B cell (primary cell): ENCODE measurements around the gene PLCG2. TPM values are rescaled to one million over a fixed set of nuclear protein-coding genes. Genes with fewer than 3 reads are reported as not detected.

Experiments
- ATAC-seq: fragments of 200-7000 bp; cut with Tn5 transposase; one replicate; pipeline ENCODE4 v1.10.0; 2021; ENCODE audit warnings: low read depth, mild to moderate bottlenecking, moderate number of reproducible peaks, moderate library complexity
- CTCF ChIA-PET: fragments of 350-600 bp; sonication (Branson Sonifier 250); formaldehyde crosslinking; loops from one replicate; lab custom pipeline; 2021; ENCODE audit warnings: antibody characterized with exemption, inconsistent platforms; lab: Charles Lee
- POLR2A ChIA-PET: fragments of 350-600 bp; sonication (Branson Sonifier 250); formaldehyde crosslinking; loops from one replicate; lab custom pipeline; 2021; ENCODE audit warnings: antibody characterized with exemption; lab: Charles Lee
- DNase-seq: peaks from one replicate; pipeline ENCODE4 v3.0.0; 2013
- H2AFZ ChIP-seq: 2 replicates; pipeline ENCODE4 v1.6.1; 2012; ENCODE audit warnings: mild to moderate bottlenecking, low read depth, low read length; ENCODE audit not compliant: insufficient read depth, poor library complexity, severe bottlenecking
- H3K27ac ChIP-seq, 2 donors: 1 replicate in 1 of 2; 2 replicates in 1 of 2; pipeline ENCODE4 v1.5.1; 2012 to 2013; ENCODE audit warnings: low read length in 2 of 2, mild to moderate bottlenecking in 2 of 2, moderate library complexity in 1 of 2
- H3K27me3 ChIP-seq, 4 experiments: fragments of 200-600 bp in 1 of 4; sonication (generic) in 1 of 4; replicated peaks in 1 of 4; 1 replicate in 2 of 4; 2 replicates in 2 of 4; pipeline versions ENCODE4 v1.6.1 to v1.7.0; 2013 to 2016; ENCODE audit warnings: low read length in 3 of 4, mild to moderate bottlenecking in 2 of 4, mixed read lengths in 1 of 4, moderate library complexity in 1 of 4; ENCODE audit not compliant: insufficient read depth in 4 of 4, control insufficient read depth in 3 of 4; ENCODE audit errors: control extremely low read depth in 1 of 4
- H3K36me3 ChIP-seq, 2 experiments: replicated peaks in 1 of 2; 1 replicate in 1 of 2; 2 replicates in 1 of 2; pipeline versions ENCODE4 v1.6.1 to v1.7.1; 2013; ENCODE audit warnings: low read length in 1 of 2; ENCODE audit not compliant: insufficient read depth in 2 of 2, control insufficient read depth in 1 of 2; ENCODE audit errors: control extremely low read depth in 1 of 2, extremely low read depth in 1 of 2
- H3K4me1 ChIP-seq, 2 donors: fragments of 200-600 bp in 1 of 2; sonication (generic) in 1 of 2; 1 replicate in 1 of 2; 2 replicates in 1 of 2; pipeline versions ENCODE4 v1.5.1 to v1.6.1; 2013 to 2017; ENCODE audit warnings: low read length in 2 of 2; ENCODE audit not compliant: control insufficient read depth in 2 of 2, insufficient read depth in 2 of 2
- H3K4me2 ChIP-seq: replicated peaks from 2 replicates; pipeline ENCODE3; 2012; ENCODE audit warnings: mild to moderate bottlenecking, low read depth, low read length; ENCODE audit not compliant: poor library complexity, severe bottlenecking
- H3K4me3 ChIP-seq, 5 experiments: fragments of 200-600 bp in 1 of 5; sonication (generic) in 1 of 5; 1 replicate in 3 of 5; 2 replicates in 2 of 5; pipeline versions ENCODE4 v1.5.1 to v1.7.0; 2011 to 2016; ENCODE audit warnings: low read length in 4 of 5, mild to moderate bottlenecking in 4 of 5, low read depth in 2 of 5, control low read depth in 1 of 5, moderate library complexity in 1 of 5; ENCODE audit not compliant: insufficient read depth in 1 of 5; ENCODE audit errors: control extremely low read depth in 1 of 5, extremely low read depth in 1 of 5
- H3K79me2 ChIP-seq: fragments of 200-600 bp; sonication (generic); one replicate; pipeline ENCODE4 v1.6.0; 2016; ENCODE audit warnings: low read length; ENCODE audit not compliant: control insufficient read depth, insufficient read depth
- H3K9ac ChIP-seq: fragments of 200-600 bp; sonication (generic); 2 replicates; pipeline ENCODE4 v1.6.1; 2017; ENCODE audit warnings: mild to moderate bottlenecking, low read length, moderate library complexity
- H3K9me3 ChIP-seq, 3 donors: one replicate each; pipeline versions ENCODE4 v1.6.1 to v1.7.1; 2013; ENCODE audit warnings: low read length in 2 of 3; ENCODE audit not compliant: control insufficient read depth in 2 of 3, insufficient read depth in 1 of 3; ENCODE audit errors: control extremely low read depth in 1 of 3
- H4K20me1 ChIP-seq: 2 replicates; pipeline ENCODE4 v1.6.0; 2012; ENCODE audit warnings: mild to moderate bottlenecking, low read length; ENCODE audit not compliant: insufficient read depth, control insufficient read depth, poor library complexity, severe bottlenecking
- H3K27ac Mint-ChIP-seq: one replicate; pipeline ENCODE4 v1.8.0; 2021; ENCODE audit warnings: mixed read lengths
- H3K27me3 Mint-ChIP-seq: one replicate; pipeline ENCODE4 v1.8.0; 2021; ENCODE audit warnings: mixed read lengths
- H3K4me1 Mint-ChIP-seq: one replicate; pipeline ENCODE4 v1.8.0; 2021; ENCODE audit warnings: mixed read lengths
- H3K4me3 Mint-ChIP-seq: one replicate; pipeline ENCODE4 v1.8.0; 2021; ENCODE audit warnings: mixed read lengths
- H3K9me3 Mint-ChIP-seq: one replicate; pipeline ENCODE4 v1.8.0; 2022; ENCODE audit warnings: mixed read lengths; ENCODE audit not compliant: insufficient read depth
- CTCF ChIP-seq: fragments of 200-600 bp; IDR thresholded peaks from one replicate; pipeline ENCODE4 v1.8.0; 2022; ENCODE audit warnings: antibody characterized with exemption, mild to moderate bottlenecking
- EZH2 ChIP-seq: IDR thresholded peaks from 2 replicates; pipeline ENCODE4 v1.6.1; 2012; ENCODE audit warnings: borderline replicate concordance, low read depth, mild to moderate bottlenecking, moderate library complexity, low read length; ENCODE audit not compliant: insufficient read depth, poor library complexity, severe bottlenecking
- WGBS: methylation state at CpG from one replicate; pipeline ENCODE4 v1.1.5; 2013; ENCODE audit warnings: missing lambda C conversion rate; ENCODE audit not compliant: insufficient coverage; 5-methylcytosine and 5-hydroxymethylcytosine counted together
- intact Hi-C: fragments of 100-400 bp; cut with micrococcal nuclease; formaldehyde crosslinking; loops from one replicate; pipeline ENCODE4 v1.10.0; 2022
- polyA plus RNA-seq: library from polyadenylated mRNA; depleted of rRNA; stranded (reverse); fragments of >200 nt; gene quantifications from 2 replicates; pipeline ENCODE4 v1.2.3, GENCODE V29; 2012
- total RNA-seq, 2 donors: library from RNA; stranded (reverse); fragments of 120-200 nt in 1 of 2; gene quantifications; 1 replicate in 1 of 2; 2 replicates in 1 of 2; pipeline versions ENCODE4 v1.2.3 to v1.2.4, GENCODE V29; 2013 to 2022

The PLCG2 gene
- total and polyA plus RNA-seq, 2 donors (not counting 1 experiment from before 2014, with no cell fraction given): 194 to 812 TPM

GRCh38 chr16:81826523-81826922 is 47.4 kb downstream of the PLCG2 start:
- peaks cover 94 to 100% of the 10 kb centered on the region in 2 donors for H3K4me1 ChIP-seq
- CTCF ChIA-PET: interaction anchor here (0.6 to 2.4 kb wide), 10 partner anchors 8 to 74 kb away, joined by 3 to 7 read pairs (median 4); no protein-coding TSS in a partner anchor
- peaks cover 0 to 47% of the 10 kb centered on the region in 2 experiments for H3K36me3 ChIP-seq
- H3K4me2 ChIP-seq: peak overlapping the region; percentile 41
- no peak overlapping the region for H2AFZ ChIP-seq
- intact Hi-C loops: no loop called here
- H3K9me3 ChIP-seq: peaks cover 0 to 8% (median 3%) of the 10 kb centered on the region in 3 donors
- DNase-seq (no peak), ATAC-seq (no peak)
- H3K27me3 Mint-ChIP-seq: no peaks in the 10 kb centered on the region
- H3K79me2 ChIP-seq: peaks cover 96% of the 10 kb centered on the region
- H3K9ac ChIP-seq: no peak overlapping the region
- TF ChIP-seq CTCF (no peak), EZH2 (no peak)
- no peak overlapping the region for H3K4me3 ChIP-seq
- 60% methylated on average over 1 of the region's 5 CpGs for WGBS
- H3K27ac Mint-ChIP-seq: peak overlapping the region; percentile 94
- peak overlapping the region; percentile 43 to 98 for H3K27ac ChIP-seq
- POLR2A ChIA-PET: interaction anchor here (0.7 to 2.1 kb wide), 3 partner anchors 9 to 76 kb away, joined by 3 to 11 read pairs (median 4); no protein-coding TSS in a partner anchor
- H3K4me1 Mint-ChIP-seq: peaks cover 94% of the 10 kb centered on the region
- H3K4me3 Mint-ChIP-seq: peak overlapping the region; percentile 42
- H3K9me3 Mint-ChIP-seq: no peaks in the 10 kb centered on the region
- no peaks in the 10 kb centered on the region for H3K27me3 ChIP-seq
- H4K20me1 ChIP-seq: no peaks in the 10 kb centered on the region

- peak overlapping the region; percentile 80 for H3K4me2 ChIP-seq
- no peaks in the 10 kb centered on the region for H3K9me3 Mint-ChIP-seq
- peaks cover 100% of the 10 kb centered on the region for H3K79me2 ChIP-seq
- H3K4me1 Mint-ChIP-seq: peaks cover 92% of the 10 kb centered on the region
- H3K4me3 Mint-ChIP-seq: peak overlapping the region; percentile 85
- H3K4me3 ChIP-seq: peak overlapping the region; percentile 38 to 58 (median 49)
- H3K36me3 ChIP-seq: peaks cover 0 to 45% of the 10 kb centered on the region in 2 experiments
- TF ChIP-seq CTCF: no peak
- no peak for TF ChIP-seq EZH2
- ATAC-seq (no peak), DNase-seq (no peak)
- no peaks in the 10 kb centered on the region for H3K9me3 ChIP-seq
- peaks cover 38% of the 10 kb centered on the region for H4K20me1 ChIP-seq
- peak overlapping the region; percentile 57 for H3K9ac ChIP-seq
- 53% methylated on average over 6 of the region's 9 CpGs for WGBS
- H3K27me3 Mint-ChIP-seq: no peaks in the 10 kb centered on the region
- peak overlapping the region; percentile 90 for H3K27ac Mint-ChIP-seq
- intact Hi-C loops: loop anchor here (1.0 to 10.0 kb wide), 4 partner anchors 8 to 326 kb away; no protein-coding TSS in a partner anchor
- no peak overlapping the region for H2AFZ ChIP-seq
- ChIA-PET CTCF (interaction anchor here (0.8 to 4.0 kb wide), 14 partner anchors 8 to 93 kb away, joined by 3 to 20 read pairs (median 6); no protein-coding TSS in a partner anchor), POLR2A (interaction anchor here (0.6 to 2.3 kb wide), 10 partner anchors 8 to 91 kb away, joined by 3 to 10 read pairs (median 5); no protein-coding TSS in a partner anchor)
- H3K27ac ChIP-seq: peak overlapping the region; percentile 73 to 77
- no peaks in the 10 kb centered on the region for H3K27me3 ChIP-seq
- peaks cover 94 to 100% of the 10 kb centered on the region in 2 donors for H3K4me1 ChIP-seq
These were observed 51.9 kb downstream of the PLCG2 start for GRCh38 chr16:81830845-81831540.
